Liver (tissue), 9 donors: ENCODE data around the gene PRIMA1. TPM values are rescaled to one million over a fixed set of nuclear protein-coding genes. Genes with fewer than 3 reads are reported as not detected.

ENCODE experiments used
- DNase-seq: peaks from one replicate; pipeline ENCODE4 v3.0.0-alpha.2; 2017; ENCODE audit warnings: low spot score
- H3K27ac ChIP-seq, 2 donors: one replicate each; pipeline ENCODE4 v1.7.0; 2013; ENCODE audit warnings: inconsistent platforms in 2 of 2, low read length in 2 of 2, control low read depth in 1 of 2, low read depth in 1 of 2, mild to moderate bottlenecking in 1 of 2
- H3K27me3 ChIP-seq, 4 donors: one replicate each; pipeline versions ENCODE4 v1.6.1 to v1.7.0; 2013; ENCODE audit warnings: low read length in 3 of 4, inconsistent platforms in 1 of 4, mild to moderate bottlenecking in 1 of 4, moderate library complexity in 1 of 4; ENCODE audit not compliant: control insufficient read depth in 4 of 4, insufficient read depth in 4 of 4
- H3K36me3 ChIP-seq, 4 donors: one replicate each; pipeline versions ENCODE4 v1.6.1 to v1.7.0; 2013; ENCODE audit warnings: low read length in 3 of 4, mild to moderate bottlenecking in 3 of 4, low read depth in 1 of 4, moderate library complexity in 1 of 4; ENCODE audit not compliant: control insufficient read depth in 4 of 4, insufficient read depth in 3 of 4
- H3K4me1 ChIP-seq, 4 donors: one replicate each; pipeline versions ENCODE4 v1.6.1 to v1.7.0; 2013; ENCODE audit warnings: low read length in 3 of 4, mild to moderate bottlenecking in 3 of 4, moderate library complexity in 1 of 4; ENCODE audit not compliant: control insufficient read depth in 4 of 4, insufficient read depth in 4 of 4
- H3K4me3 ChIP-seq, 3 donors: one replicate each; pipeline versions ENCODE4 v1.6.1 to v1.7.0; 2013; ENCODE audit warnings: low read length in 3 of 3, control low read depth in 1 of 3, low read depth in 1 of 3, mild to moderate bottlenecking in 1 of 3
- H3K9ac ChIP-seq, 2 donors: one replicate each; pipeline ENCODE4 v1.7.0; 2013; ENCODE audit warnings: low read length in 2 of 2, mild to moderate bottlenecking in 2 of 2, moderate library complexity in 2 of 2, control low read depth in 1 of 2, low read depth in 1 of 2
- H3K9me3 ChIP-seq, 4 donors: one replicate each; pipeline versions ENCODE4 v1.6.1 to v1.7.0; 2013; ENCODE audit warnings: low read length in 3 of 4; ENCODE audit not compliant: control insufficient read depth in 4 of 4
- ATF3 ChIP-seq: IDR thresholded peaks from 2 replicates; pipeline ENCODE4 v1.6.1; 2016; ENCODE audit warnings: antibody characterized with exemption
- CTCF ChIP-seq: fragments of 150-350 bp; IDR thresholded peaks from 2 replicates; pipeline ENCODE4 v1.5.1; 2017; ENCODE audit warnings: improper control_type of control experiment, low read depth, low read length; ENCODE audit not compliant: missing input control
- EGR1 ChIP-seq, 2 donors: IDR thresholded peaks; 2 replicates each; pipeline ENCODE4 v1.6.1; 2016 to 2018; ENCODE audit warnings: antibody characterized with exemption in 2 of 2, low read depth in 2 of 2
- FOXA1 ChIP-seq: IDR thresholded peaks from 2 replicates; pipeline ENCODE4 v1.6.1; 2016; ENCODE audit warnings: antibody characterized with exemption
- FOXA2 ChIP-seq: IDR thresholded peaks from 2 replicates; pipeline ENCODE4 v1.6.1; 2016; ENCODE audit warnings: antibody characterized with exemption
- GABPA ChIP-seq, 2 donors: IDR thresholded peaks in 1 of 2; conservative IDR thresholded peaks in 1 of 2; 2 replicates each; pipeline ENCODE4 v1.6.1; 2016; ENCODE audit warnings: antibody characterized with exemption in 2 of 2, mild to moderate bottlenecking in 1 of 2, moderate library complexity in 1 of 2
- HNF4A ChIP-seq, 2 donors: conservative IDR thresholded peaks; 2 replicates each; pipeline ENCODE4 v1.6.1; 2016; ENCODE audit warnings: antibody characterized with exemption in 2 of 2, mild to moderate bottlenecking in 2 of 2
- HNF4G ChIP-seq: IDR thresholded peaks from 2 replicates; pipeline ENCODE4 v1.6.1; 2016; ENCODE audit warnings: antibody characterized with exemption
- JUND ChIP-seq, 2 donors: IDR thresholded peaks; 2 replicates each; pipeline ENCODE4 v1.6.1; 2016; ENCODE audit warnings: antibody characterized with exemption in 2 of 2
- MAX ChIP-seq: IDR thresholded peaks from 2 replicates; pipeline ENCODE4 v1.6.1; 2016; ENCODE audit warnings: antibody characterized with exemption
- NR2F2 ChIP-seq: IDR thresholded peaks from 2 replicates; pipeline ENCODE4 v1.6.1; 2016; ENCODE audit warnings: antibody characterized with exemption
- REST ChIP-seq: IDR thresholded peaks from 2 replicates; pipeline ENCODE4 v1.6.1; 2016; ENCODE audit warnings: antibody characterized with exemption, mild to moderate bottlenecking
- RXRA ChIP-seq, 2 donors: IDR thresholded peaks; 2 replicates each; pipeline ENCODE4 v1.6.1; 2017 to 2018; ENCODE audit warnings: antibody characterized with exemption in 2 of 2, mild to moderate bottlenecking in 1 of 2
- SP1 ChIP-seq: IDR thresholded peaks from 2 replicates; pipeline ENCODE4 v1.6.1; 2018; ENCODE audit warnings: antibody characterized with exemption, mild to moderate bottlenecking
- YY1 ChIP-seq: IDR thresholded peaks from 2 replicates; pipeline ENCODE4 v1.6.1; 2016; ENCODE audit warnings: antibody characterized with exemption, mild to moderate bottlenecking
- ZBTB33 ChIP-seq: IDR thresholded peaks from 2 replicates; pipeline ENCODE4 v1.6.1; 2016; ENCODE audit warnings: antibody characterized with exemption
- WGBS: extraction: QIAGEN DNeasy Blood & Tissue Kit; methylation state at CpG from one replicate; pipeline ENCODE4 v1.1.7; 2013; 5-methylcytosine and 5-hydroxymethylcytosine counted together
- polyA plus RNA-seq, 2 donors: library from polyadenylated mRNA; stranded (reverse) in 1 of 2; unstranded in 1 of 2; fragments of 200-250 nt in 1 of 2; fragments of >200 nt in 1 of 2; fragmentation: Nextera tagmentation in 1 of 2; extraction: Ambion mirVana in 1 of 2; gene quantifications; one replicate each; pipeline versions ENCODE4 v1.2.1 to v1.2.3, GENCODE V29; 2013 to 2015
- total RNA-seq, 2 donors: library from RNA; depleted of rRNA; stranded (reverse); fragments of >200 nt; gene quantifications; one replicate each; pipeline ENCODE4 v1.2.3, GENCODE V29; 2014
- donor health status: healthy.
- donor health status: healthy.
- donor health status: healthy.
- donor health status: healthy.
- donor health status: healthy.

Gene PRIMA1
- total and polyA plus RNA-seq, 4 donors: 0.08 to 0.38 (median 0.13) TPM; not detected in 1

- WGBS: 84% methylated on average over 15 of the region's 15 CpGs
- Histone ChIP-seq H3K36me3 (no peaks in the 10 kb centered on the region), H3K27me3 (no peaks in the 10 kb centered on the region), H3K4me1 (no peaks in the 10 kb centered on the region), H3K9me3 (no peaks in the 10 kb centered on the region), H3K27ac (no peak overlapping the region), H3K9ac (no peak overlapping the region), H3K4me3 (no peak overlapping the region)
- TF ChIP-seq NR2F2 (peak; percentile 95), RXRA (IDR thresholded peaks at IDR 0.05) (peak in 1 of 2 donors; percentile 42), FOXA2 (no peak), YY1 (no peak), ZBTB33 (no peak), FOXA1 (no peak), HNF4A (conservative IDR thresholded peaks at IDR 0.05) (no peak)
- no peak for DNase-seq
Measured at GRCh38 chr14:93803408-93804318, 15.4 kb upstream of the PRIMA1 start.

GRCh38 chr14:93799989-93800921, 12.0 kb upstream of the PRIMA1 start:
- 59% methylated on average over 8 of the region's 8 CpGs for WGBS

More at GRCh38 chr14:93799989-93800921, 12.0 kb upstream of the PRIMA1 start:
- Histone ChIP-seq H3K27me3 (peaks cover 0 to 3% (median 0%) of the 10 kb centered on the region in 4 donors), H3K27ac (no peak overlapping the region), H3K4me3 (no peak overlapping the region), H3K9me3 (no peaks in the 10 kb centered on the region), H3K9ac (no peak overlapping the region), H3K36me3 (no peaks in the 10 kb centered on the region), H3K4me1 (no peaks in the 10 kb centered on the region)
- no peak for DNase-seq
- TF ChIP-seq HNF4A (conservative IDR thresholded peaks at IDR 0.05) (no peak), YY1 (no peak), NR2F2 (no peak), FOXA1 (no peak), FOXA2 (no peak), JUND (IDR thresholded peaks at IDR 0.05) (no peak), GABPA (IDR thresholded peaks at IDR 0.05 in 1 of 2, conservative IDR thresholded peaks at IDR 0.05 in 1 of 2) (no peak), REST (no peak), CTCF (no peak), ZBTB33 (no peak), RXRA (IDR thresholded peaks at IDR 0.05) (no peak), ATF3 (no peak), MAX (no peak), SP1 (no peak), EGR1 (IDR thresholded peaks at IDR 0.05; ENCODE audit: low read depth in 2 of 2) (no peak), HNF4G (no peak)
